IPS-NIHi7 (cell line): ENCODE measurements around the gene LIPG.
"Not testable (repeated sequence)": the region's sequence is repeated elsewhere in the genome, so short reads cannot be mapped to it uniquely, and the experiment has no call there.

Source experiments
- DNase-seq: peaks from one replicate; pipeline ENCODE4 v3.0.0; 2012; ENCODE audit warnings: mixed read lengths; ENCODE audit errors: extremely low spot score

Gene LIPG

DNA sequence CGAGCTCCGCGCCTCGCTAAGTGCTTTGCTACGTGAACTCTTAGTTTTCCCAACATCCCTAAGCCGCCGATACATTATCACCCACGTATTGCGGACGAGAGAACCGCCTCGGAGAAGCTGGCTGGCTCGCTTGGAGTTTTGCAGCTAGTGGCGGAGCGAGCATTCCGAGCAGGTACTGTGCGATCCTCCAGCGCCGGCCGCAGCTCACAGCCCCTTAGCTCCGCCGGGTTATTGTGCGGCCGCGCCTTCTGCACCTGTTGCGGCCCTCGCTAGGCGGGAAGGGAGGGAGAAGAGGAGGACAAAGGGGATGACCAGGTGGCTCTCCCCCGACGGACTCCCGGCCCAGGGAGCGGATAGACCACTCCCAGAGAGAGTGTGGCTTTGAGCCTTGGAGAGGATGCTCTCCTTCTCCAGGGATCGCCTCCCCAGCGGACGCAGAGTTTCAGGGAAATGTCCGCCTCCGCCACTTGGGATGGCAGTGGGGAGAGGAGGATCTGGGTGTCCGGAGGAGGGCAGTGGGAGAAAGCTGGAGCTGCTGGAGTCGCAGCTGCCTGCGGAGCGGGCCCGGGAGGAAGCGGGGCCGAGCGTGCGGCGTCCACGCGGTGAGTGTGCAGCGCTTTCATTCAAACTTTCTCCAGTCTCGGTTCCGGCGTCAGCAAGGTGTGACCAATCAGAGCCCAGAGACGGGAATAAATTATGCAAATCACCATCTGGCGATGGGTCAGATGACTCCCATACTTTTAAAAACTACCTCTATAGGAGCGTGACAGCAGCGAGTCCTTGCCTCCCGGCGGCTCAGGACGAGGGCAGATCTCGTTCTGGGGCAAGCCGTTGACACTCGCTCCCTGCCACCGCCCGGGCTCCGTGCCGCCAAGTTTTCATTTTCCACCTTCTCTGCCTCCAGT lies at the start of gene LIPG:
LIPG (plus strand) TSS at position 769 of the 905 bp plus-strand sequence. CDS start 252 bp downstream, outside the sequence.
- DNase-seq, result peak; percentile 89

DNA sequence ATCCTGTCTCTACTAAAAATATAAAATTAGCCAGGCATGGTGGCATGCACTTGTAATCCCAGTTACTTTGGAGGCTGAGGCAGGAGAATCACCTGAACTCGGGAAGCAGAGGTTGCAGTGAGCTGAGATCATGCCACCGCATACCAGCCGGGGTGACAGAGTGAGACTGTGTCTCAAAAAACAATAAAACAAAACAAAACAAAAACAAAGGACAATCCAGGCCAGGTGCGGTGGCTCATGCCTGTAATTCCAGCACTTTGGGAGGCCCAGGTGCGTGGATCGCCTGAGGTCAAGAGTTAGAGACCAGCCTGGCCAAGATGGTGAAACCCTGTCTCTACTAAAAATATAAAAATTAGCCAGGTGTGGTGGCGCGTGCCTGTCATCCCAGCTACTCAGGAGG lies 49.0 kb upstream of the LIPG start:
- not testable (repeated sequence) for DNase-seq

DNA sequence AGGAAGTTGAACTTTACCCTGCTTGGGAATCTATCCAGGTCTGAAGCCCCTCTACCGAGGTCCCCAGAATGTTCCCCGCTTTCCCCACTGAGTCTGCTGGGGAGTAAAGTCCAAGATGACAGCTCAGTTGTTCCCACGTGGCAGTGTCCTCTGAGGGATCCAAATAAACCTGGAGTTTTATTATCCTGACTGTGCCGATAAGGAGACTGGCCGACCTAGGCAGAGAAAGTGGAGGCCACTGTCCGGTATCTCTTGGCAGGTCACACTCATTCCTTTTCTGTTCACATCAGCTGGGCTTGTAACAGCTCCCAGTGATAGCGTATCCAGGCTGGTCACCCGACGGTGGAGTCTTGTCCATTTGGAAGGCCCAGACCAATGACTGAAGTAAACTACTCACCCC lies 47.3 kb upstream of the LIPG start:
- no peak for DNase-seq

- not testable (repeated sequence) for DNase-seq
Observed at GRCh38 chr18:49515003-49515402, 46.9 kb upstream of the LIPG start.

- DNase-seq, result no peak
Observed at GRCh38 chr18:49515516-49515915, 46.3 kb upstream of the LIPG start.

GRCh38 chr18:49517483-49517882 lies 44.4 kb upstream of the LIPG start:
- no peak for DNase-seq

DNA sequence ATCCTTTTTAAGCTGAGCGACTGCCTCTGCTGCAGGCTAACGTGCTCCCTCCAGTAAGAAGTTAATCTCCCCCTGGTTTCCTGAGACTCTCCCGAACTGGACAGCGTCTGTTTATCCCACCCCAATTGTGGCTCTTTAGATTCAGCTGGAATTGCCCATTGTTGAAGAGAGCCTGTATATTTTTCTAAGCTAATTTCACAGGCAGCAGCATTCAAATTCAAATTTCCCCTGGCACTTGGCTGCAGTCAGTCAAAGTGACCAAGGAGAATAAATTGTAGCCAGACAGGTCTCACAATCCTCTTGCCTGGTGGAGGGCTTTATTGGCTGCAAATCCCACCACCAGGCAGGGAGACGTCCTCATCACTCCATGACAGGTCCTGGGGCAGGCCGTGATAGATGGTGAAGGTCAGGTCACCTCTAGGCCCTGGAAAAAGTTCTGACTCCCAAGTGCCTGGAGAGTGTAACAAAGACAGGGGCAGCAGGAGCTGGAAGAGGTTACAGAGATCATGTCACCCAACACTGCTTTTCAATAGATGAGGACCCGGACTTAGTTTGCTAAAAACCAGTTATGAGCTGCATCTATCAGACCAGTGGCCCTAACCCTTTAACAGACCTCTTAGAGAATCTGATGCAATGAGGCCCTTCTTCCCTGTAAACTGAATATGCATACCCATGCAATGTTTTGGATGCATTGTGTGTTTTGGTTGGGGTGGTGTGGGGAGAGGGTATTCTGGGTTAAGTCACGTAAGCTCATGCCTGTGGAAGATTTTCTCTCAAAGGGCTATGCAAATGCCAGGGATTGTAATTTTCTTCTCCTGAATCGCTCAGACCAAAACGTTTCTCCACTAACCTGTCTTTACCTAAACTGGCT lies 42.5 kb upstream of the LIPG start:
- no peak for DNase-seq

DNA sequence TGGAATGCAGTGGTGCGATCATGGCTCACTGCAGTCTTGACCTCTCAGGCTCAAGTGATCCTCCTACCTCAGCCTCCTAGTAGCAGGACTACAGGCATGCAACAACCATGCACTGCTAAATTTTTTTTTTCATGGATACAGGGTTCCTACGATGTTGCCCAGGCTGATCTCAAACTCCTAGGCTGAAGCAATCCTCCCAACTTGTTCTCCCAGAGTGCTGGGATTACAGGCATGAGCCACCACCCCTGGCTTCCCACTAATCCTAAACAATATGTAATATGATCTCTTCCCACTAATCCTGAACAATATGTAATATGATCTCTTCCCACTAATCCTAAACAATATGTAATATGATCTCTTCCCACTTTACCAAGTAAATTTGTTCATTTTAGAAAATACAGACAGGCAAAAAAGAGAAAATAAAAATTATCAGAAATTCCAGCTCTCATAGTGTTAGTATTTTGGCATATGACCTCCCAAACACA lies 41.2 kb upstream of the LIPG start:
- no peak for DNase-seq

DNA sequence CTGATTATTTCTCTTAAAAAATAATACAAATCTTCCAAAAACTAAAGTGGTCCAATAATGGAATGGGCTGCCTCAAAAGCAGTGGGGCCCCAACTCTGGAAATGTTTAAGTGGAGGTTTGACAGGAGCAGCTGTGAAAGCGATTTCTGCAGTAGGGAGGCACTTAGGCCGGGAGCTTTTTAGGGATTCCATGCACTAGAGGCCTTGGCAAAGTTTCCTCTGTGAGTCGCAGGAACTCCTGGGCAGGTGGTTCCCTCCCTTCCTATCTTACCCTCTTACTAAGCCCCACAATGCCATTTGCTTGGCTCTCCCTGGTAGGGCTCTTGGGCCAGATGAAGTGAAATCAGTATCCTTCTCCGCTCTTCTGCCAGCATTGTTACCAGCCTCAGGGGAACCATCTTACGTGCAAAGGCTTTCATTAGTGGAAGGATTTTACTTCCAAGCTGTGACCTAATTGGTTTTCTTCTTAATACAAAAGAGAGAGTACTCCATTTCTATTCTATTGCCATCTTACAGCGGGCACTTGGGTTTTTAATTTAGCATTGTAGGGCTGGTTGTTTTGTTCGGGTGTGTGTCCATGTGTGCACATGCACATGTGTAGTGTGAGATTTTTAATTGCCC lies 40.5 kb upstream of the LIPG start:
- peak; percentile 28 for DNase-seq

- DNase-seq, result not testable (repeated sequence)
Observed at GRCh38 chr18:49523580-49524093, 38.2 kb upstream of the LIPG start.

GRCh38 chr18:49524349-49524748 lies 37.5 kb upstream of the LIPG start:
- no peak for DNase-seq

DNA sequence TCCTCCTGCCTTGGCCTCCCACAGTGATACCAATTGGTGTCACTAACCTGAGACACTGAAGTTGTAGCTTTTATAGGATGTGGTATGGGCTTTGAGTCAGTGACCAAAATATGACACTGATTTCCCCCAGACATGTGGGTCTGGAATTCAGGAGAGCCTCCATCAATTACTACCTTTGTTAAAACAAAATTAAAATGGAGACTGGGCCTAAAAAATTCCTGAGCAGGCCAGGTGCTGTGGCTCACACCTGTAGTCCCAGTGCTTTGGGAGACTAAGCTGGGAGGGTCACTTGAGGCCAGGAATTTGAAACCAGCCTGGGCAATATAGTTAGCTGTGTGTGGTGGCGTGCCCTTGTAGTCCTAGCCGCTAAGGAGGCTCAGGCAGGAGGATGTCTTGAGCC lies 36.9 kb upstream of the LIPG start:
- DNase-seq, result no peak

DNA sequence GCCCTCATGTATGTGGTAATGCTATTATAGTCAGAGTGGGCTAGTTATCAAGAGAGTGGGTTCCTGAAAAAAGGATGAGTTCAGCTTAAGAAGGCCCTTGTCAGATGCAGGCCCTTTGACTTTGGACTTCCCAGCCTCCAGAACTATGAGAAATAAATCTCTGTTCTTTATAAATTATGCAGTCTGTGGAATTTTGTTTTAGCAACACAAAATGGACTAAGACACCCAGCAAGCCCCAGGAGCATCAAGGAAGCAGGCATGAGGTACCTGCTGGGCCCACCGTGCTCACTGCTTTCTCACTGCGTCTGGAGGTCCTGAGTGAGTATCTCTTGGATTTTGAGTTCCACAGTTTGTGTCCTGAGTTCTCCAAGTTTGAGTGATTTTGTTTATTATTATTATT lies 35.9 kb upstream of the LIPG start:
- no peak for DNase-seq

GRCh38 chr18:49527631-49528327 lies 34.1 kb upstream of the LIPG start:
- DNase-seq, result no peak

- DNase-seq, result no peak
Observed at GRCh38 chr18:49529596-49529995, 32.3 kb upstream of the LIPG start.

- no peak for DNase-seq
Observed at GRCh38 chr18:49531678-49532153, 30.1 kb upstream of the LIPG start.

DNA sequence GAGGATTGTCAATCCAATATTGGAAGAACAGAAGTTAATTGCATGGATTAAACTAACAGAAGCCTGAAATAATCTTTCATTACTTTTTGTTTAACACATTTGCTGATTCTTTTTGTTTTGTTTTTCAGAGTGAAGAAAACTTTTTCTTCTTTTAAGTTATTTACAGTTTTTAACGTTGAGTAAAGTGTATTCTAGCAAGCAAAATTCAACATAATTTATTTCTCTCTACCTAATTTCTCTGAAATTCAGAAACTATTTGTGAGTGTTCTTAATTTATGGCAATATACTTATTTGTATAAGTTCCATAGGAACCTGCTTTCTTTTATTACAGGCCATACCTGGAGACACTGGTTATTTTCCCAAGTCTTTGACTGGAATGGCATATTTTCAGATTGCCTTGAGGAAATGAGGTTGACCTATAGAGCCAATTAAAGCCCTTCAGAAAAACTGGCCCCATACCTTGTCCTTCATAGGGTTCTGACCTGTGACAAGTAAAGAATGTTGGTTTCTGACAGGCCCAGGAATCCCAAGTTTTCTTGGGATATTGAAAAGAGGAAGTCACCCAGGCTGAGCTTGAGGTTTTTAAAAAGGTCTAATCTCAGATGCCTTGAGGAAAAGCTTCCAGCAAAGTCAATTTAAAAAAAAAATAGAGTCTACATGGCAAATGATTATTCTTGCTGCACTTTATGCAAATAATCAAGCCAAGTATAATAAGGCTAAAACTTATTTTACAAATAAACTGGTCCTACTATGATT lies 26.8 kb upstream of the LIPG start:
- no peak for DNase-seq

DNA sequence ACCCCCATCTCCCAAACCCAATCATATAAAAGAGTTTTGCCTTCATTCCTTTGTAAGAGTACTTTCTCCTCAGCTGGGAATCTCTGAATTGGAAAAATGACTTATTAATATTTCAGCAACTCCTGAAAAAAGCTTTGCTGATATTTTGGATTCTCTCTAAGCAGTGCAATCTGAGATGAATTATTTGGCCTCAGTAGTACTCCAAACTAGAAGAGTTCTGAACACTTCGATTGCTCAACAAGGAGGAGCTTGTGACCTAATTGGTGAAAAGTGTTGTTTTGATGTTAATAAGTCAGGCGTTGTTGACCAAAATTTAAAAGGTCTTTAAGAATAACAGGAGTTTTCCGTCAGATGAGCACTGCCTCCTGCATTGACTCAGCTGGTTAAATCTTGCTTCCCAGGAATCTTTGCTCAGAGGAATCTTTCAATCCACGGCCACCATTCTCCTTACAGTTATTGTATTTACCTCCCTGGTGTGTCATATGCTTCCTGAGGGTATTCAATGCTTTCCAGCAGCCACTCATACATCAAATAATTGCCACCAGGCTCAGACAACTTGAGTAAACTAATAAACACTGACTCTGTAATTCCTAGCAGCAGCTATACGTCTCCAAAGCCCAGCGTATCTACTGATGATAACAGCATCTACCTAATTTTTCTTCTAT lies 24.5 kb upstream of the LIPG start:
- DNase-seq, result no peak

GRCh38 chr18:49544362-49544761 lies 17.5 kb upstream of the LIPG start:
- no peak for DNase-seq

- DNase-seq, result no peak
Observed at GRCh38 chr18:49546278-49546677, 15.6 kb upstream of the LIPG start.
